22Rv1 (cell line): Measurements from ENCODE around the gene SCD.

ENCODE experiments used
- H3K27ac ChIP-seq: fragments of 450-650 bp; 2 replicates; pipeline ENCODE4 v1.5.1; 2017
- ZFX ChIP-seq: fragments of 450-650 bp; IDR thresholded peaks from 2 replicates; pipeline ENCODE4 v1.6.1; 2017; ENCODE audit warnings: antibody characterized with exemption, borderline replicate concordance
- TF ChIP-seq, protein P1 (sequence below): fragments of 450-650 bp; IDR thresholded peaks from 2 replicates; pipeline ENCODE4 v1.5.1; 2017; ENCODE audit warnings: mild to moderate bottlenecking

SCD gene

DNA sequence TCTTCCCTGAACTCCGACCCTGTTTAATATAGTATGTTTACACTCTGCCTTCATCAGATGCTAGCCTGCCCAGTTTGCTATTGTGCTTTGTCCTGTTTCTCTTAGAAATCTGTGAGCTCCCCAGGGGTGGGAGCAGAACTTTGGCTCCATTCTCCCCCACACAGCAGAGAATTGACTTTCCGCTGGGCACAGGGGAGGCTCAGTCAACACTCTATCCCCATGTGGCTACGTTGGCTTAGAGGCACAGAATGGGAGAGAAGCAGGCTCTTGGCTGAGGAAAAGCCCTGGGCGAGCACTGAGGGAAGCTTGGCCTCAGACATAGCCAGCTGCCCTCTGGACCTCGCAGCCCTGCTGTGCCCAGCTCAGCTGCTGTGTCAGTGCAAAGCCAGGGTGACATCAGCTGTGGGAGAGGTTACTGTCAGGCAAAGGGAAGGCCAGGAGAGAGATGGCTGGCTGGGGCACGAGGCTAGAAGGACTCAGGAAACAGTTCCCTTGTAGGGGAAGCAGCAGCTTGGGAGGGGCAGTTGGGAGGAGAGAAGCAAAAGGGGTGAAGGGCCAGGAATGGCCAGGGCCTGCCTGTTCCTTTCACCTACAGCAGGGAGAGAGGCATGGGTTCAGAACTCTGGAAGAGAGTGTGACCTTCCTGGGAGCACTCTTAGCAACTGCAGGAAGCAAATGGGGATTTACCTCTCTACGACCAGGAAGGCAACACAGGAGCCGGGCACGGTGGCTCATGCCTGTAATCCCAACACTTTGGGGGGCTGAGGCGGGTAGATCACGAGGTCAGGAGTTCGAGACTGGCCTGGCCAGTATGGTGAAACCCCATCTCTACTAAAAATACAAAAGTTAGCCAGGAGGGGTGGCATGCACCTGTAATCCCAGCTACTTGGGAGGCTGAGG is 5.8 kb upstream of the SCD start:
- H3K27ac ChIP-seq, result peak overlapping the region; percentile 74
- no peak for TF ChIP-seq ZFX
- TF ChIP-seq, protein P1, sequence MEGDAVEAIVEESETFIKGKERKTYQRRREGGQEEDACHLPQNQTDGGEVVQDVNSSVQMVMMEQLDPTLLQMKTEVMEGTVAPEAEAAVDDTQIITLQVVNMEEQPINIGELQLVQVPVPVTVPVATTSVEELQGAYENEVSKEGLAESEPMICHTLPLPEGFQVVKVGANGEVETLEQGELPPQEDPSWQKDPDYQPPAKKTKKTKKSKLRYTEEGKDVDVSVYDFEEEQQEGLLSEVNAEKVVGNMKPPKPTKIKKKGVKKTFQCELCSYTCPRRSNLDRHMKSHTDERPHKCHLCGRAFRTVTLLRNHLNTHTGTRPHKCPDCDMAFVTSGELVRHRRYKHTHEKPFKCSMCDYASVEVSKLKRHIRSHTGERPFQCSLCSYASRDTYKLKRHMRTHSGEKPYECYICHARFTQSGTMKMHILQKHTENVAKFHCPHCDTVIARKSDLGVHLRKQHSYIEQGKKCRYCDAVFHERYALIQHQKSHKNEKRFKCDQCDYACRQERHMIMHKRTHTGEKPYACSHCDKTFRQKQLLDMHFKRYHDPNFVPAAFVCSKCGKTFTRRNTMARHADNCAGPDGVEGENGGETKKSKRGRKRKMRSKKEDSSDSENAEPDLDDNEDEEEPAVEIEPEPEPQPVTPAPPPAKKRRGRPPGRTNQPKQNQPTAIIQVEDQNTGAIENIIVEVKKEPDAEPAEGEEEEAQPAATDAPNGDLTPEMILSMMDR, result no peak

DNA sequence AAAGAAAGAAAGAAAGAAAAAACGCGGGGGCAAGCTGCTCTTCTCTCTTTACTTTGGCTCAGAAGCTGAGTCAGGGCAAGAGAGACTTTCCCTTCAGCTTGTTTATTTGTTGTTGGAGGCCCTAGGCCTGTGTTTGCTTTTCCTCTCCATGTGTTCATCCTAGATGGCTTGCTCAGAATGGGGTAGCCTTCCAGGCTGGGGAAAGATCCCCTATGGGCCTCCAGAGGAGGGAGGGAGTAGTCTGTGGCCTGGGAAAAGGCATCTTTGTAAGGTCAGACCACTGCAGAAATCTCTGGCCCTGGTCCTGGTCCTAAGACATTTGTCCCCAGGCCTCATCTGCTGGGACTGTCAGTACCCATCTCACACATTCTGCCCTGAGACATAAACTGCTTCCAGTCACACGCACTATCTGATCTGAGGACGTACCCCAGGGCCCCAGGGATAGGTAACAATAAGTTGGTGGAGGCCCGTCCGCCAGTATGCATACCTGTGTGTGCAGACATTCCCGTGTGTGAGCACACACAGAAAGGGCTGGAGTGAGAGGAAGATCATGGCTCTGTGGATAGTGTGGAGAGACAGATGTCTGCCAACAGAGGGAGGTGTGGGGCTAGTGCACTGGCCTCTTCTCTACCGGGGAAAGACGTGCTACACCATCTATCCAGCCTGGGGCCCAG is 4.9 kb upstream of the SCD start:
- TF ChIP-seq ZFX, result no peak
- TF ChIP-seq, protein P1, result peak; percentile 86
- H3K27ac ChIP-seq, result peak overlapping the region; percentile 74

DNA sequence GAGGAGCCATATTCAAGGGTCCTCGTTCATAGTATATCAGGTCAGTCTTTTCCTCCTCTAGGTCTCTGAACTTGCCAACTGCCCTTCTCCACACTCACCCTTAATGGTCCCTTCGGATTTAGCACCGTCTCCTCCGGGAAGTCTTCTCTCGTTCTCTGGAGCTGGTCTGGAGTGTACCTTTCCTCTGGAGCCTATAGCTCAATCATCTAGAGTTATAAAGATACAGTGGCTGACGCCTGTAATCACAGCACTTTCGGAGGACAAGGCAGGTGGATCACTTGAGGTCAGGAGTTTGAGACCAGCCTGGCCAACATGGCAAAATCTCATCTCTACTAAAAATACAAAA is 4.4 kb upstream of the SCD start:
- peak overlapping the region; percentile 74 for H3K27ac ChIP-seq

DNA sequence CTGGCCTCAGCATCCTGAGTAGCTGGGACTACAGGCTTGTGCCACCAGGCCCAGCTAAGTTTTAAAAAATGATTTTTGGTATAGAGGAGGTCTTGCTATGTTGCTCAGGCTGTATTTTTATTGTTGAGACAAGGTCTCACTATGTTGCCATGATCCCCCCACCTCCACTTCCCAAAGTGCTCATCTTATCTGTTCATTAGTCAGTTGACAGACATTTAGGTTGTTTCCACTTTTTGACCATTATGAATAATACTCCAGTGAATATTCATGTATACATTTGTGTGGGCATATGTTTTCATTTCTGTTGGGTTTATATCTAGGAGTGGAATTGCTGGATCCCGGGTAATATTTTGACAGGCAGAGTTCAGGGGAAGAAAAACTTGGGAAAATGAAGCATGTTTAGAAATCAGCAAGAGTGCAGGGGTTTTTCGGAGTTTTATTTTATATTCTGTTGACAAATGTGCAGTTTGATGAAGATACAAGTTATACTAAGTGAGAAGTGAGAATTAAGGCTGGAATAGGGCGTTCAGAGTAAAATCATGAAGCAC is 2.7 kb upstream of the SCD start:
- TF ChIP-seq, protein P1, result no peak
- no peak for TF ChIP-seq ZFX
- no peak overlapping the region for H3K27ac ChIP-seq

More for the DNA sequence above, 4.4 kb upstream of the SCD start:
- TF ChIP-seq, protein P1, result peak; percentile 50
- TF ChIP-seq ZFX, result no peak

DNA sequence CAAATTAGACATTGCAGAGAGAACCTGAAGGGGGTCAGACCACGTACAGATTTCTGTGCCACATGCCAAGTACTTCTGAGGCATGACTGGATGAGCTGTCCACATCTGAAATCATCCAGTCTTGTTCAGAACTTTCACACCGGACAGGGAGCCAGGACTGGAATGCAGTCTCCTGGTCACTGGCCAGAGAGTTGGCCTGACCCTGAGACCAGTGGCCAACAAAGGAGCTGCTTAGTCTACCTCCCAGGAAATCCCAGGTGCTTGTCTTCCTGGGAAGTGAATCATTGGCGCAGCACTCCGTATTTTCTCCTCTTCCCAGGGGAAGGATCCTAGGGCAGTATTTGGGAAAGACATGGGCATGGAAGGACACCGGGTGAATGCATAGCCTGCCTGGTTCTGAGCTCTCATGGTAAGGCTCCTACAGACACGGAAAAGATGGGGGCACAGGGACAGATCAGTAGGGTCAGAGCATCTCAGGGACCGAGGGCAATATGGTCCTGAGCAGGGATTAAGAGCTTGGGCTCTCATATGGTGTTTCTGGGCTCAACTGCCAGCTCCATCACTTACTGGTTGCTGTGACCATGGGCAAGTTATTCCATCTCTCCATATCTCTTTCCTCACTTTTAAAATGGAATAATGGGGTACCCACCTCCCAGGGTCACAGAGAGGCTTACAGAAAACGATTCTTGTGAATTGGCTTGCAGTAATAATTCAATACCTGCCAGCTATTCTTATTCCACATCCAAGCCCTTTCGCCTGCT is 1.3 kb upstream of the SCD start:
- TF ChIP-seq, protein P1, result no peak
- TF ChIP-seq ZFX, result no peak
- peak overlapping the region; percentile 89 for H3K27ac ChIP-seq

DNA sequence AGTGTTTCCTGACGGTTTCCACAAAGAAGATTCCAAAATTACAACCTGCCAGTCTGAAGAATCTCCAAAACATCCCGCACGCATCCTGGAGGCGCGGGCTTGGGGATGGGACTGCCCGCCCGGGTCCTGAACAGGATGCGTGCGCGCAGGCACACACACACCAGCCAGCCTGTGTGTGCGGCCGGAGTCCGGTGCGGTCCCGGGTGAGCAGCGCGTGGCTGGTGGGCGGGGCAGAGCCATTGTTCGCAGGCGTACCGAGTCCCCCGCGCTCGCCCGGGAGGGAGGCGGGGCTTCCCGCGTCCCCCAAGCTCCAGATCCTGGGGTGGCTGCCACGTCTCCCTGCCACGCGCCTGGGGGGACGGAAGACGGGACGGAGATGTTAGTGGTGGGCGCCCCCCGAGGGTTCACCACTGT is 675 bp upstream of the SCD start:
- peak overlapping the region; percentile 89 for H3K27ac ChIP-seq
- TF ChIP-seq ZFX, result no peak
- TF ChIP-seq, protein P1, result no peak
